ENCODE results near the gene TBC1D22A. TPM values are rescaled to one million over a fixed set of nuclear protein-coding genes. Genes with fewer than 3 reads are reported as not detected.

The TBC1D22A gene
- total and polyA plus RNA-seq, 10 of the 15 experiments (the other 5 are each of a cell fraction or from before 2014, with no cell fraction given), result 0.63 to 44.7 (median 27.4) TPM

GRCh38 chr22:47198801-47199251 is 436.4 kb downstream of the TBC1D22A start:
- intact Hi-C loops (cut with micrococcal nuclease; ENCODE audit: unreplicated experiment) (no loop called here), in situ Hi-C loops (cut with MboI) (no loop called here)
- Histone ChIP-seq H4K20me1 (ENCODE audit: control insufficient read depth, insufficient read depth) (no peaks in the 10 kb centered on the region), H3K79me2 (ENCODE audit: control insufficient read depth, insufficient read depth, low read length) (no peaks in the 10 kb centered on the region), H3K9ac (ENCODE audit: control insufficient read depth, insufficient read depth, low read length) (no peak overlapping the region), H3K4me2 (ENCODE audit: control insufficient read depth, insufficient read depth) (no peak overlapping the region), H3K4me1 (ENCODE audit: control insufficient read depth, insufficient read depth, low read length) (no peaks in the 10 kb centered on the region), H3K4me3 (no peak overlapping the region), H3K9me3 (replicated peaks; ENCODE audit: control insufficient read depth, insufficient read depth, low read length) (no peaks in the 10 kb centered on the region), H3K36me3 (ENCODE audit: control insufficient read depth in 2 of 2, insufficient read depth in 2 of 2, low read length in 1 of 2) (no peaks in the 10 kb centered on the region), H3K27ac (ENCODE audit: control insufficient read depth, insufficient read depth) (no peak overlapping the region), H2AFZ (ENCODE audit: control insufficient read depth, low read depth, low read length) (no peak overlapping the region), H3K27me3 (replicated peaks in 1 of 2; ENCODE audit: control insufficient read depth in 2 of 2, insufficient read depth in 2 of 2, low read length in 1 of 2) (no peaks in the 10 kb centered on the region)
- ATAC-seq (no peak), DNase-seq (ENCODE audit: low read depth, low spot score) (no peak), FAIRE-seq (no peak)
- no TSS peak for BruUV-seq (replicated peaks)
- ChIA-PET RAD21 (ENCODE audit: unreplicated experiment) (no interaction called here), CTCF (no interaction called here), POLR2A (no interaction called here), SMC1A (ENCODE audit: uncharacterized antibody, unreplicated experiment) (no interaction called here)
- TF ChIP-seq IRF4 (IDR thresholded peaks at IDR 0.05; ENCODE audit: low read depth, low read length) (no peak), ZNF274 (IDR thresholded peaks at IDR 0.05; ENCODE audit: insufficient read depth, insufficient read length) (no peak), IRF5 (IDR thresholded peaks at IDR 0.05; ENCODE audit: borderline replicate concordance) (no peak), RELA (IDR thresholded peaks at IDR 0.05; ENCODE audit: borderline replicate concordance, partially characterized antibody) (no peak), SUZ12 (IDR thresholded peaks at IDR 0.05; ENCODE audit: unreplicated experiment) (no peak), CBX5 (IDR thresholded peaks at IDR 0.05; ENCODE audit: low read depth) (no peak)
- WGBS (ENCODE audit: insufficient coverage, insufficient replicate concordance, low lambda C conversion rate, missing lambda C conversion rate), result 52% methylated on average over 16 of the region's 19 CpGs

GRCh38 chr22:47199261-47199978 is 437.0 kb downstream of the TBC1D22A start:
- H3K36me3 ChIP-seq (ENCODE audit: control insufficient read depth in 2 of 2, insufficient read depth in 2 of 2, low read length in 1 of 2), result no peaks in the 10 kb centered on the region
- no peaks in the 10 kb centered on the region for H4K20me1 ChIP-seq (ENCODE audit: control insufficient read depth, insufficient read depth)
- H2AFZ ChIP-seq (ENCODE audit: control insufficient read depth, low read depth, low read length), result no peak overlapping the region
- WGBS (ENCODE audit: insufficient coverage, insufficient replicate concordance, low lambda C conversion rate, missing lambda C conversion rate), result 68% methylated on average over 33 of the region's 33 CpGs
- H3K79me2 ChIP-seq (ENCODE audit: control insufficient read depth, insufficient read depth, low read length), result no peaks in the 10 kb centered on the region
- H3K4me3 ChIP-seq, result no peak overlapping the region
- in situ Hi-C loops (cut with MboI), result no loop called here
- H3K4me2 ChIP-seq (ENCODE audit: control insufficient read depth, insufficient read depth), result no peak overlapping the region
- CTCF ChIA-PET, result no interaction called here
- RAD21 ChIA-PET (ENCODE audit: unreplicated experiment), result no interaction called here
- no peak for DNase-seq (ENCODE audit: low read depth, low spot score)
- H3K27ac ChIP-seq (ENCODE audit: control insufficient read depth, insufficient read depth), result no peak overlapping the region
- TF ChIP-seq SREBF2 (IDR thresholded peaks at IDR 0.05; ENCODE audit: low read length) (no peak), GABPA (IDR thresholded peaks at IDR 0.05; ENCODE audit: low read depth) (no peak), PAX5 (IDR thresholded peaks at IDR 0.05; ENCODE audit: borderline replicate concordance, low read depth, low read length) (no peak), PBX3 (IDR thresholded peaks at IDR 0.05; ENCODE audit: insufficient replicate concordance, low read depth, low read length) (no peak), CHD1 (IDR thresholded peaks at IDR 0.05; ENCODE audit: low read depth, low read length) (no peak)
- intact Hi-C loops (cut with micrococcal nuclease; ENCODE audit: unreplicated experiment), result no loop called here
- ATAC-seq, result no peak
- POLR2A ChIA-PET, result no interaction called here
- no peak overlapping the region for H3K9ac ChIP-seq (ENCODE audit: control insufficient read depth, insufficient read depth, low read length)
- H3K27me3 ChIP-seq (replicated peaks in 1 of 2; ENCODE audit: control insufficient read depth in 2 of 2, insufficient read depth in 2 of 2, low read length in 1 of 2), result no peaks in the 10 kb centered on the region
- H3K4me1 ChIP-seq (ENCODE audit: control insufficient read depth, insufficient read depth, low read length), result no peaks in the 10 kb centered on the region
- FAIRE-seq, result no peak
- no TSS peak for BruUV-seq (replicated peaks)
- SMC1A ChIA-PET (ENCODE audit: uncharacterized antibody, unreplicated experiment), result no interaction called here
- H3K9me3 ChIP-seq (replicated peaks; ENCODE audit: control insufficient read depth, insufficient read depth, low read length), result no peaks in the 10 kb centered on the region

Data from GM12878 (cell line).